HL-60 (cell line): ENCODE results near the gene FASN.

Source experiments
- CTCF ChIP-seq: IDR thresholded peaks from one replicate; pipeline ENCODE4 v1.5.1; 2011; ENCODE audit warnings: low read length, control low read depth, inconsistent platforms; ENCODE audit not compliant: insufficient read depth
- POLR2AphosphoS5 ChIP-seq: IDR thresholded peaks from 2 replicates; pipeline ENCODE4 v1.6.1; 2012; ENCODE audit warnings: low read depth
- TF ChIP-seq, protein P1 (sequence below): IDR thresholded peaks from 2 replicates; pipeline ENCODE4 v1.6.1; 2012; ENCODE audit warnings: low read depth; ENCODE audit not compliant: insufficient replicate concordance

- no peak for TF ChIP-seq CTCF
- TF ChIP-seq POLR2AphosphoS5 = no peak
- TF ChIP-seq, protein P1, sequence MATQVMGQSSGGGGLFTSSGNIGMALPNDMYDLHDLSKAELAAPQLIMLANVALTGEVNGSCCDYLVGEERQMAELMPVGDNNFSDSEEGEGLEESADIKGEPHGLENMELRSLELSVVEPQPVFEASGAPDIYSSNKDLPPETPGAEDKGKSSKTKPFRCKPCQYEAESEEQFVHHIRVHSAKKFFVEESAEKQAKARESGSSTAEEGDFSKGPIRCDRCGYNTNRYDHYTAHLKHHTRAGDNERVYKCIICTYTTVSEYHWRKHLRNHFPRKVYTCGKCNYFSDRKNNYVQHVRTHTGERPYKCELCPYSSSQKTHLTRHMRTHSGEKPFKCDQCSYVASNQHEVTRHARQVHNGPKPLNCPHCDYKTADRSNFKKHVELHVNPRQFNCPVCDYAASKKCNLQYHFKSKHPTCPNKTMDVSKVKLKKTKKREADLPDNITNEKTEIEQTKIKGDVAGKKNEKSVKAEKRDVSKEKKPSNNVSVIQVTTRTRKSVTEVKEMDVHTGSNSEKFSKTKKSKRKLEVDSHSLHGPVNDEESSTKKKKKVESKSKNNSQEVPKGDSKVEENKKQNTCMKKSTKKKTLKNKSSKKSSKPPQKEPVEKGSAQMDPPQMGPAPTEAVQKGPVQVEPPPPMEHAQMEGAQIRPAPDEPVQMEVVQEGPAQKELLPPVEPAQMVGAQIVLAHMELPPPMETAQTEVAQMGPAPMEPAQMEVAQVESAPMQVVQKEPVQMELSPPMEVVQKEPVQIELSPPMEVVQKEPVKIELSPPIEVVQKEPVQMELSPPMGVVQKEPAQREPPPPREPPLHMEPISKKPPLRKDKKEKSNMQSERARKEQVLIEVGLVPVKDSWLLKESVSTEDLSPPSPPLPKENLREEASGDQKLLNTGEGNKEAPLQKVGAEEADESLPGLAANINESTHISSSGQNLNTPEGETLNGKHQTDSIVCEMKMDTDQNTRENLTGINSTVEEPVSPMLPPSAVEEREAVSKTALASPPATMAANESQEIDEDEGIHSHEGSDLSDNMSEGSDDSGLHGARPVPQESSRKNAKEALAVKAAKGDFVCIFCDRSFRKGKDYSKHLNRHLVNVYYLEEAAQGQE = no peak
These were observed 55.4 kb downstream of the FASN start for GRCh38 chr17:82042649-82043048.
